ENCODE measurements around the gene OR2B2.
"Not testable (repeated sequence)": the region's sequence is repeated elsewhere in the genome, so short reads cannot be mapped to it uniquely, and the experiment has no call there.

Gene OR2B2

DNA sequence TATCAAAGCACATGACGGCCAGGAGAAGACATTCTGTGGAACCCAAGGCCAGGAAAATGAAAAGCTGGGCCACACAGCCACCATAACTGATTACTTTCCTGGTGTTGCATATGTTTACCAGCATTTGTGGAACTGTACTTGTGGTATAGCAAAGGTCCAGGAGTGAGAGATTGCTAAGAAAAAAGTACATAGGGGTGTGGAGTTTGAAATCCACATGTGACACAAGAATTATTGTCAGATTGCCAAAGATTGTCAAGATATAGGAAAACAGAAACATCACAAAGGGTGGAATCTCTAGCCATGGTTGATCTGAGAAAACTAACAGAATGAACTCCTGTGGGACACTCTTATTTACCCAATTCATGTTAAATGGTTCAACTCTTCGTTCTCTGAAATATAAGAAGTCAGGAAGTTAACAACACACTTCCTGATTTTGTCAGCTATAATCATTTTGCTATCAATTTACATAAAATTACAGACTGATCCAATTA lies at the start of gene OR2B2:
TSS of gene OR2B2 (minus strand) at position 441 of the 491 bp plus-strand sequence. CDS start at position 364, 77 bp downstream.
- no peak for DNase-seq

DNA sequence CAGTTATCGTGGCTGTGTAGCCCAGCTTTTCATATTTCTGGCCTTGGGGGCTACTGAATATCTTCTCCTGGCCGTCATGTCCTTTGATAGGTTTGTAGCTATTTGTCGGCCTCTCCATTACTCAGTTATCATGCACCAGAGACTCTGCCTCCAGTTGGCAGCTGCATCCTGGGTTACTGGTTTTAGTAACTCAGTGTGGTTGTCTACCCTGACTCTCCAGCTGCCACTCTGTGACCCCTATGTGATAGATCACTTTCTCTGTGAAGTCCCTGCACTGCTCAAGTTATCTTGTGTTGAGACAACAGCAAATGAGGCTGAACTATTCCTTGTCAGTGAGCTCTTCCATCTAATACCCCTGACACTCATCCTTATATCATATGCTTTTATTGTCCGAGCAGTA lies 45.3 kb upstream of the OR2B2 start:
- no peak for DNase-seq

DNA sequence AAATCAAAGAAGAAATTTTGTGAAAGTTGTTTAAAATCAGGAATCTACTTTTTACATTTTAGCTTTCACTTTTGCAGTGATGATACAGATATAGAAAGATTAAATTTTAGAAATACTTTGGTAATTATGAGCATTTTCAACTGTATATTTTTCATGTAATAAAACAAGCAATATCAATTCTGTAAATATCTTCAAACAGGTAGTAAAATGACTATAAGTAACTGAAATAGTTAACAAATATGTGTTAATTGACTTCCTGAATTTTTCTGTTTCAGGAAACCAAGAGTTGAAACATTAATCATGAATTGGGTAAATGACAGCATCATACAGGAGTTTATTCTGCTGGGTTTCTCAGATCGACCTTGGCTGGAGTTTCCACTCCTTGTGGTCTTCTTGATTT lies 44.7 kb upstream of the OR2B2 start, which contains the start of gene OR2B6:
TSS of gene OR2B6 (plus strand) at position 301 of the 400 bp plus-strand sequence. CDS start at position 301, 0 bp downstream.
- DNase-seq: no peak

DNA sequence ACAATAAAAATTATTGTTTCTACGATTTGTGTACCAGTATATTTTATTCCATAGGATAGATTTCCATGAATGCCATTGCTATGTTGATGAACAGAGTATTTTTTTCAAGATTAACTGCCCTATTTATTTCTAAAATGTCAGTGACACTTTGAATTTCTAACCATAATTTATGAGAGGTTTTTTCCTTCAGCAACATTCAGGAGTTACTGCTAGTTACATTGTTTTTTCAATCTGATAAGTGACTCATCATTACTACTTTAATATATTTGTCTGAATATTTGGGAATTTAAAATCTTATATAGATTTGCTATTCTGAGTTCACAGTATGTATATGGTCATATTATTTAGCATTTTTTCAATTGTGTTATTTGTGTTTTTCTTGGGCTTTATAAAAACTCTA lies 38.8 kb upstream of the OR2B2 start:
- DNase-seq: no peak

DNA sequence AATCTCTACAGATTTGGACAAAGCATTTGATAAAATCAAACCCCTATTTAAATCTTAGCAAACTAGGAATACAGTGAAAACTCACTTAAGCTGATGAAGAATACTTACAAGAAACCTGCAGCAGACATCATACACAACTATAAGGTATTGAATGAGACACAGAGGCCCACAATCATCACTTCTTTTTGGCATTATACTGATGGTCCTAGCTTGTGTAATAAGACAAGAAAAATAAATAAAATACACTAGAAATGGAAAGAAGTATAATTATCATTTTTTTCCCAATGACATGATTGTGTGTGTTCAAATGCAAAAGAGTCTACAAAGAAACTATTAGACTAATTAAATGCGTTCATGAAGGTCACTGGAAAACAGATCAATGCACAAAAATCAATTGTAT lies 36.0 kb upstream of the OR2B2 start:
- no peak for DNase-seq

DNA sequence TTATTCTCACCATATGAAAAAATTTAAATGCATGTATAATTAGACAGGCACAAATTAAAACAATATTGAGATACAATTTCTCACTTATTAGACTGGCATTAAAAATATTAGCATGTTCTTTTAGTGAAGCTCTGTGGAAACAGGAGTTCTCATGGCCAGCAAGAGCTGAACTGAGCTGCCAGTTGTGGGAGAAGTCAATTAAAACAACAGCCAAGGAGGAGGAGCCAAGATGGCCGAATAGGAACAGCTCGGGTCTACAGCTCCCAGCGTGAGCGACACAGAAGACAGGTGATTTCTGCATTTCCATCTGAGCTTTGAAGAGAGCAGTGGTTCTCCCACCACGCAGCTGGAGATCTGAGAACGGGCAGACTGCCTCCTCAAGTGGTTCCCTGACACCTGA lies 30.9 kb upstream of the OR2B2 start:
- DNase-seq: not testable (repeated sequence)

DNA sequence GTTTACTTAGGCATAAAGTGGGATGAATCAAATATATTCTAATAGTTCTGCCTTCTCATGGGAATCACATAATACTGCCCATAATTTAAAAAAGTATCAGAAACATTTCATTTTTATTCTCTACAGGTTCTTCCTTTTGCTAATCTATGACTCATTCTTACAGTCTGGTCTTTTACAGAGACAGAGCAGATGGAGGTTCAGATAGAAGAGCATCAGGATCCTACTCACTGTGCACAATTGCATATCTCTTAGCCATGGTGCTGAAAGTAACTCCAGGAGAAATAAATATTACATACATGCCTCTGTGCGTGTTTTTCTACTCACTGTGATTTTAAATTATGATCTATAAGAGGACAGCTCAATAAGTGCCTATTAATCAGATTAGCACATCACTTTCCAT lies 28.6 kb upstream of the OR2B2 start:
- no peak for DNase-seq

DNA sequence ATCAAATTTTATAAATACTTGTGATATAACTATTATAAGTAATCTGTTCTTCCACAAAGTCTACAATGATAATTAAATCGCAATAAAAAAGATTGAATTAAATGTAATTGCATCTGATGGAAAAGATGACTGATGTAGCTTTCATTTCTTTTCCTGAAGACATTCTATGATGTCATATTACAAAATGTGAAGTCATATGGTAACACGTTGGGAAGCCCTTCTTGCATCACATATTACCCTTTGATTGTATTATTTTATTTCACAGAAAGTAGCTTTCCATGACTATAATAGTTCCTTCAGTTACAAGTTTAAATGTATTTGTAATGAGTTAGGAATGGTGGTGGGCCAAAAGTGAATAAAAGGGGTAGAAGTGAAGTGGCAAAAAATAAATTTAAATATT lies 19.0 kb upstream of the OR2B2 start:
- DNase-seq: no peak

DNA sequence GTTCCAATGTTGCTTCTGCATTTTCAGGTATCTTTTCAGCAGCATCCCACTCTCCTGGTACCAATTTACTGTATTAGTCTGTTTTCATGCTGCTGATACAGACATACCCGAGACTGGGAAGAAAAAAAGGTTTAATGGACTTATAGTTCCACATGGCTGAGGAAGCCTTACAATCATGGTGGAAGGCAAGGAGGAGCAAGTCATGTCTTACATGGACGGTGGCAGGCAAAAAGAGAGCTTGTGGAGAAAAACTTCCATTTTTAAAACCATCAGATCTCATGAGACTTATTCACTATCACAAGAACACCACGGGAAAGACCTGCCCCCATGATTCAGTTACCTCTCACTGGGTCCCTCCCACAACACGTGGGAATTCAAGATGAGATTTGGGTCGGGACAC lies 17.7 kb upstream of the OR2B2 start:
- DNase-seq: not testable (repeated sequence)

DNA sequence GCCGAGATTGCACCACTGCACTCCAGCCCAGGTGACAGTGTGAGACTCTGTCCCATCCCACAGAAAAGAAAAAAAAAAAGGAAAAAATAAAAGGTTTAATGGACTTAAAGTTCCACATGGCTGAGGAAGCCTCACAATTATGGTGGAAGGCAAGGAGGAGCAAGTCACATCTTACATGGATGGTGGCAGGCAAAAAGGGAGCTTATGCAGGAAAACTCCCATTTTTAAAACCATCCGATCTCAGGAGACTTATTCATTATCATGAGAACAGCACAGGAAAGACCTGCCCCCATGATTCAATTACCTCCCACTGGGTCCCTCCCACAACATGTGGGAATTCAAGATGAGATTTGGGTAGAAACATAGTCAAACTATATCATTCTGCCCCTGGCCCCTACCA lies 15.8 kb upstream of the OR2B2 start:
- not testable (repeated sequence) for DNase-seq

DNA sequence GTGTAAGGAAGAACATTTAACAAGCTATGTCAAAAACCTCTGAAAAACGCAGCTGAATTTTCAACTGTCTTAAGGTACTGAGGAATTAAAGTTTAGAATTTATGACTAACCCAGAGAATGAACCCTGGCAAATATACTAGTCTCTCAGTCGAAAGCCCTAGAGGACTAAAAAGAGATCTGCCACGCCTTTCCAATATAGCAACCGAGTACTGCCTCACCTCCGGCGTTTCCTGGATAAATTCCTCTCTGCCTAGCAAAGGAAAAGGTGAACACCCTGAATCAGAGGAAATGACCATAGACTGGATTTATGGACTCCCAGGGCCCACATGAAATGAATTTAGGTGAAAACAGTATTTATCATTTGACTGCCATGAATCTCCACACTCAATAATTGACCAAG lies 12.0 kb upstream of the OR2B2 start:
- DNase-seq: no peak

DNA sequence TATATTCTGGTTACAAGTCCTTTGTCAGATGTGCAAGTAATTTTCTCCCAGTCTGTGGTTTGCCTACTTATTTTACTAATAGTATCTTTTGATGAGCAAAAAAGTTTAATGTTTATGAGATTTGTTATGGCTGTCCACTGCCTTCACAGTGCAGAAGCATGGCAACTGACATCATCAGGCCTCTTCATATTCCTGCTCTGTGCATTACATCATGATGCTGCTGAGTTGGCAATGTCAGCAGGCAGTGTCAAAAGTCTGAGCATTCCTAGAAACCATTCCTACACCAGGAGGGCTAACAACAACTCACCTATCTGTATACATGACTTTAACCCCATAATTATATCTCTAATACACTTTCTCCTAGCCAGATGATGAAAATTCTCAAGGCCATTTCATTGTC lies 10.8 kb upstream of the OR2B2 start:
- DNase-seq: no peak

DNA sequence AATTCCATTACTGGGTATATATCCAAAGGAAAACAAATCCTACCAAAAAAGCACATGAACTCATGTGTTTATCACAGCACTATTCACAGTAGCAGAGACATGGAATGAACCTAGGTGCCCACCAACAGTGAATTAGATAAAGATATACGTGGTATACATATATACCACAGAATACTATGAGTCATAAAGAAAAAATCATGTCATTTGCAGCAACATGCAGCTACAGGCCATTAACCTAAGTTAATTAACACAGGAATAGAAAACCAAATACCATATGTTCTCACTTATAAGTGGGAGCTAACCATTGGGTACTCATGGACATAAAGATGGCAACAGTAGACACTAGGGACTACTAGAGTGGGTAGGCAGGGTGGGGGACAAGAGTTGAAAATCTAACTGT lies 4.2 kb downstream of the OR2B2 start:
- DNase-seq: no peak

DNA sequence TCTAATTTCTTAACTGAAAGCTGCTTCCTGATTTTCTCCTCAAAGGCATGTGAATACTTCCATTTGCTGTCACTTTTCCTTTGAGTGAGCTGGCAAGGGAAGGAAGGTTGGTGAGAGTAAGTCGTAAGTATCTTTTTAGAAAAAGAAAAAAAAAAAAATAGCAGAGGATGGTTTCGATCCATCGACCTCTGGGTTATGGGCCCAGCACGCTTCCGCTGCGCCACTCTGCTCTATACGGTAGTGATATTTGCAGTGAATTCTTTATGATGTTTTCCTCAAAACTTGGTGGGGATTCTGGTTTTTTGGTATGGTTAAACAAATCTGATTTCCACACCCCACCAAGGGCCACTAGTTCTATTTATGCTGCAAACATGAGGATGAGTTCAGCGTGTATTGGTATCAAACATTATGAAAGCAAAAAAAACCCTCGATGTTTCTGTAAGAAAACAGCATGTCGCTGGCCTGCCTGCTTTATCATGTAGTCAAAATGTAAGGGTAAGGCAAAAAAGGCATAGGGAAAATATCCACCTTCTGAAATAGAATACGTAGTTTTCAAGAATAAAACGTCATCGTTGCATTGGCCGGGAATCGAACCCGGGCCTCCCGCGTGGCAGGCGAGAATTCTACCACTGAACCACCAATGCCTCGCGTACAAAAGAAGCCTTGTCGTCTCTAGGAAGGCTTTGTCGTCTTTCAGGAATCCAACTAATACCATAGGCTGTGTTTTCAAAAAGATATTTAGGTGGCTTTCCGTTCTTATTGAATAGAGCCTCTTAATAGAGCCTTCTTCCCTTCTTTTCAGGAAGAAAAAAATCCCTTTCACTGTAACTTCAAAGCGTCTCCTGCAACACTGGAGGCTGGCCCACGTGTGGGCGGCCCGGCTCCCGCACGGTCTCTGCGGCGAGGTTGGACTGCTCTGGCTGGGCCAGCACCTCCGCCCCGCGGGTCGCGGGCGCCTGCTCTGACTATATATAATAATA lies 9.6 kb downstream of the OR2B2 start:
- DNase-seq: peak; percentile 92

DNA sequence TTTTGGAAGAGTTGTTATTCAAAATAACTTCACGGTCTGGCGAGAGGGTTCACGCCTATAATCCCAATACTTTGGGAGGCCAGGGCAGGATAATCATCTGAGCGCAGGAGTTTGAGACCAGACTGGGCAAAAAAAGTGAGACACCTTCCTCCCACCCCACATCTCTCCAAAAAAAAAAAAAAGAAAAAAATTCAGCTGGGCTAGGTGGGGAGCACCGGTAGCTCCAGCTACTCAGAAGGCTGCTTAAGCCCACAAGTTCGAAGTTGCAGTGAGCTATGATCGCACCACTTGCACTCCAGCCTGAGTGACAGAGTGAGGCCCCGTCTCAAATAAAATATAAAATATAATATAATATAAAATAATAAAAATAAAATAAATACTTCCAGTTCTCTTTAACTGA lies 10.4 kb downstream of the OR2B2 start:
- DNase-seq: no peak

DNA sequence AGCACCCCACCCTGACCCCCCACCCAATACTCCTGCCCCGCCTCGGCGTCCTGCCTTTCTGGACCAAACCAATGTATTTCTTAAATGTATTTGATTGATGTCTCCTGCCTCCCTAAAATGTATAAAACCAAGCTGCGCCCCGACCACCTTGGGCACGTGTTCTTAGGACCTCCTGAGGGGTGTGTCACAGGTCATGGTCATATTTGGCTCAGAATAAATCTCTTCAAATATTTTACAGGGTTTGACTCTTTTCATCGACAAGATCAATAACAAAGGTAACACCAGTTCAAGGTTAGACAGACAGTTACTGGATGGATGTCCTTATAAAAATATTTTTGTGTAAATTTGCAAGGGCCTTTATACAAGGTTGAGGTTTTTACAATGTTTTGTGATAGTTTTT lies 12.0 kb downstream of the OR2B2 start:
- DNase-seq: not testable (repeated sequence)

DNA sequence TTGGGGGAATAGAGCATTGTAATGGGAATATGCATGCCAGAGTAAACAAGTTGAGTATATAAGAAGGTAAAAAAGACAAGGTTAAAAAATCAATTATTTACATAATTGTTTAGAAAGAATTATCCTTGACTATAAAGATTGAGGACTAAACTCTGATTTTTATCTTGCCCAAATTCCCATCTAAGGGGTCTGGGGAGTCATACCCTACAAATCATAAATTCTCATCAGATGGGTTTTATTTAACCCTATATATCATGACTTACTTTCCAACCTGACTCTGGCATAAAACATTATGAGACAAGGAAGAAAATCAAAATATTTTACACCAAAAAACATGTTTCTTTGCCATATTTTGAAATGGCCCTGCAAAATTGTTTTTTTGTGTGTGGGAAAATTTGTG lies 12.7 kb downstream of the OR2B2 start:
- DNase-seq: no peak

DNA sequence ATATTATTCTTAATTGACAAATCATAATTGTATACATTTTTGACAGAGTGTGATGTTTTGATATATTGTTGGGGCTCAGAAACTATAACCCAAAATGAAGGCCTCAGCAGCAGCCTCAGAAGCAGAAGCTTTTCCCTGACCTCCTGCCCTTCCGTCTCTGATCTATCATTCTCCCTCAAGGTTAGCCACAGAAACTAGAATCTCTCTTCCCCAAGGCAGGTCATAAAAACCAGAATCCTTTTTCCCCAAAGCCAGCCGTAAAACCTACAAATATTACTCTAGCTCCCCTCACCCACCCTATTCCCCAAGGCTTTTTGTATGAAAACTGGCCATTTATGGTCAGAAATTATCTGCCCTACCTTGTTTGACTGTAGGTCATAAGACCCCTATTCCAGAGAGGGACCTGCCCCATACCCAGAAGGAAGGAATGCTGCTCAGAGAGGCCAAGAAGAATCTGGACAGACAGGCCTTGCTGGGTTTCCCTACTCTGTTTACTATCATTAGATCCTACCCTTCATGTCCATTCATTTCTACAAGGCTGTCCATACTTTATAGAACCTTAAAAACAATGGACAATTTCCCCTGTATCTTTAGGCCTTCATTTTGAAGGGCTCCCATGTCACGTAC lies 14.5 kb downstream of the OR2B2 start:
- DNase-seq: no peak

DNA sequence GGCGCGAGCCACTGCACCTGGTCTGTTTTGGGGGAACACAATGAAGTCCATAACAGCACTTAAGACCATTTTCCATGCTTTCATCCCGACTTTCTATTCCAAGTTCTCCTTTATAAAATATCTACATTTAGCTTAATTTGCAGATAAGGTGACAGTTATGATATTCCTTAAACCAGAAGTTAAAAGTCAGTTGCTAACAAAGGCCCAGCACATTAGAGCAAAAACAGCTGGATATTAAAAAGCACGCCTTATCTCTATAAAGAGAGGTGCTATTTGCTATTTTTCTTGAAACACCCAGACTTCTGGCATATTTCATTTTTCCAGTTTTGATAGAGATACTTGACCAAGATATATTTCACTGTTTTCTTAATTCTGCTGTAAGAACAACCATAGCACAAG lies 15.8 kb downstream of the OR2B2 start:
- no peak for DNase-seq

DNA sequence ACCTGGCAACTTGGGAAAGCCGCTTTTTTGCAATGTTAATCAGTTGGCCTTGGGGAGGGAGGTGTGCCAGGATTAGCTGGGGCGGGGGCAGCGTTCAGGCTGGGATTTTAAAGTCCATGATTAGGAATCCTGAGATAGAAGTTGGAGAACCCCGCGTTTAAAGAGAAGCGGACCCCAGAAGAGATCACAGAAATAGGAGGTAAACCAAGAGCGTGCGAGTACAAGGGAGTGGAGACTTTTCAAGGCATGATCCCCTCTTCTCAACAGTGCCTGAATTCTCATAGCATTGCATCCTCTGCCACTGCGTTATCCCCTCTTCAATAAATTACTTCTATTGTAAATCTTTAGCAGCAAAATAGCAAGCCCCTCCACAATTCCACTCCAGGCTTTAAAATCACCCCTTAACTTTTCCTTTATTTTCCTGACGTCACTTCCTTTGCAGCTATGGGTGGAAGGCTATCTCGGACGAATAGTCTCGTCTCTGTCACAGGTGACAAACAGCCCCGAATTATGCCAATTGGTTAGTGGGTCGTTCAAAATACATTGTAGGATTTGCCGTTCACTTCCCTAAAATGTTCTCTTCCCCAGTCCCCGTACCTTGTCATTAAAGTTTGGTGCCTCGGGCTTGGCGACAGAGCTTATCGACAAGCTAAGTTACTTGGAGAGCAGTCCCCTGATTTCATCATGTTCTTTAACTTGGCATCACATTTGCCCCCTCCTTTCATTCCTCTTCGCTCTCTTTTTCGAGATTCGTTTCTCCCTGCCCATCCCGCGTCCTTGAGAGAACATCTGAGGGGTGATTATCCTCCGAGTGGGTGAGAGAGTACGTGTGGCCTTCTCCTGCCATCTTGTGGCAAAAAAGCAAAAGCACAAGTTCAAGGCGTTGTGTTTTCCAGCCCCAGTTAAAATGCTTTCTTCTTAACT lies 17.1 kb downstream of the OR2B2 start:
- DNase-seq: peak; percentile 81

DNA sequence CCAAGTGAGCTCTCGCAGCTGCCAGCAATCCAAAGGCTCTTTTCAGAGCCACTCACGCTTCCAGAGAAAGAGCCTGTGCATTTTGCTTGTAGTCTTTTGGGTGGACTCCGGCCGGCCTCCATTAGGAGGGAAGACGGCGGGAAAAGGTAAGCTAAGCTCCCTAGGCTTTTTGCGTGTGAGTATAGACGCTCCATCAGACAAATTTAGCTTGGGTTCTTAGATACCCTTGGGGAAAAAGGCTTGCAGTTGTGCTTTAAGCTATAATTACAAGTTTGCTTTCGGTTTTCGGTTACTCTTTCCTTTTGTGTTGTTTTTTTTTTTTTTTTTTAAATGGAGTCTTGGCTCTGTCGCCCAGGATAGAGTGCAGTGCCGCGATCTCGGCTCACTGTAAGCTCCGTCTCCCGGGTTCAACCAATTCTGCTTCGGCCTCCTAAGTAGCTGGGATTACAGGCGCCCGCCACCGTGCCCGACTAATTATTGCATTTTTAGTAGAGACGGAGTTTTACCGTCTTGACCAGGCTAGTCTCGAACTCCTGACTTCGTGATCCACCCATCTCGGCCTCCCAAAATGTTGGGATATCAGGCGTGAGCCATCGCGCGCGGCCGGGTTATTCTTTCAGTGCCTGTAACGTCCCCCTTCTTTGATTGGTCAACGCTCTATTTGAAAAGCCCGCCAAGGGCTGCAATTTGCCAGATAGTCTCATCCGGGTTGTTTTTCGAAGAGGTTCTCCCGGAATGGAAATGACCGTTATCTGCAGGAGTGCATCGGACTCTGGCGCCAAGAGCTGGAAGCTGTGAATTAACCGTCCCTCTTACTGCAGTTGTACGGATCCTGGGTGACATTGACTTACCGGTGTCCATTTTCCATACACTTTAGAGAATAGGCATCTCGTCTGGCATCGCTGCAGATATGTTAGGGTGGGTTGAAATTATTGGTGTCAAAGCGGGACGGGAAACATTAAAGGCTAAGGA lies 18.1 kb downstream of the OR2B2 start:
- peak; percentile 95 for DNase-seq
